Ecto neural progenitor cell (in vitro differentiated cells): ENCODE measurements around the gene RTKN.
"Not testable (repeated sequence)": the region's sequence is repeated elsewhere in the genome, so short reads cannot be mapped to it uniquely, and the experiment has no call there.

Source experiments
- DNase-seq: peaks from one replicate; pipeline ENCODE4 v3.0.0-alpha.2; 2018; ENCODE audit warnings: low spot score

RTKN gene

GRCh38 chr2:74441690-74442482 is at the start of gene RTKN:
Gene RTKN, minus strand, starts transcription at chr2:74441937. Its CDS starts 121 bp downstream, at chr2:74441816.
- peak; percentile 78 for DNase-seq

GRCh38 chr2:74489906-74490305 is 48.2 kb upstream of the RTKN start:
- DNase-seq, result no peak

- DNase-seq, result no peak
Measured at GRCh38 chr2:74488643-74489481, 47.1 kb upstream of the RTKN start.

GRCh38 chr2:74486141-74486540 is 44.4 kb upstream of the RTKN start:
- DNase-seq, result no peak

- DNase-seq, result not testable (repeated sequence)
Measured at GRCh38 chr2:74483675-74484164, 42.0 kb upstream of the RTKN start.

- DNase-seq, result peak; percentile 96
Measured at GRCh38 chr2:74482801-74483674, 41.3 kb upstream of the RTKN start, which contains the start of the genes CCDC142 and TTC31. Gene CCDC142, minus strand, starts transcription at chr2:74482998. Its CDS starts 161 bp downstream, at chr2:74482837. Gene TTC31, plus strand, starts transcription at chr2:74483081. Its CDS starts 15 bp downstream, at chr2:74483096.

- no peak for DNase-seq
Measured at GRCh38 chr2:74481961-74482800, 40.4 kb upstream of the RTKN start.

- no peak for DNase-seq
Measured at GRCh38 chr2:74481431-74481830, 39.7 kb upstream of the RTKN start.

- DNase-seq, result no peak
Measured at GRCh38 chr2:74474899-74475298, 33.2 kb upstream of the RTKN start.

GRCh38 chr2:74474481-74474880 is 32.7 kb upstream of the RTKN start:
- no peak for DNase-seq

- no peak for DNase-seq
Measured at GRCh38 chr2:74472945-74473258, 31.2 kb upstream of the RTKN start.

- DNase-seq, result peak; percentile 95
Measured at GRCh38 chr2:74472086-74472944, 30.6 kb upstream of the RTKN start, which contains the start of gene MRPL53. Gene MRPL53, minus strand, starts transcription at chr2:74472680. Its CDS starts 20 bp downstream, at chr2:74472660.

- no peak for DNase-seq
Measured at GRCh38 chr2:74471332-74472065, 29.8 kb upstream of the RTKN start.

GRCh38 chr2:74470742-74471141 is 29.0 kb upstream of the RTKN start:
- not testable (repeated sequence) for DNase-seq

- no peak for DNase-seq
Measured at GRCh38 chr2:74464406-74464805, 22.7 kb upstream of the RTKN start.

GRCh38 chr2:74462786-74463105 is 21.0 kb upstream of the RTKN start:
- no peak for DNase-seq

GRCh38 chr2:74462054-74462785 is 20.5 kb upstream of the RTKN start:
- DNase-seq, result no peak

- DNase-seq, result no peak
Measured at GRCh38 chr2:74461187-74462053, 19.7 kb upstream of the RTKN start.
